Memory B cell (primary cell): ENCODE data around the gene MAP2K6.
A peak's percentile ranks its signal among the peaks of the same experiment; 100 is the strongest.

ENCODE experiments used
- ATAC-seq: fragments of 150-1000 bp; cut with Tn5 transposase; 2 replicates; pipeline ENCODE4 v1.10.0; 2021; ENCODE audit warnings: low read depth, mild to moderate bottlenecking, moderate library complexity
- DNase-seq, 2 donors: peaks; one replicate each; pipeline ENCODE4 v3.0.0; 2022; ENCODE audit warnings: low spot score in 2 of 2
- H3K27ac Mint-ChIP-seq: one replicate; pipeline ENCODE4 v1.8.0; 2022; ENCODE audit warnings: mild to moderate bottlenecking, moderate library complexity, mixed read lengths
- H3K27me3 Mint-ChIP-seq: one replicate; pipeline ENCODE4 v1.8.0; 2022; ENCODE audit warnings: mixed read lengths
- H3K36me3 Mint-ChIP-seq: one replicate; pipeline ENCODE4 v1.8.0; 2022; ENCODE audit warnings: mild to moderate bottlenecking, mixed read lengths
- H3K4me1 Mint-ChIP-seq: one replicate; pipeline ENCODE4 v1.8.0; 2022; ENCODE audit warnings: mixed read lengths
- H3K4me3 Mint-ChIP-seq: one replicate; pipeline ENCODE4 v1.8.0; 2022; ENCODE audit warnings: mild to moderate bottlenecking, moderate library complexity, mixed read lengths
- H3K9me3 Mint-ChIP-seq: one replicate; pipeline ENCODE4 v1.8.0; 2022; ENCODE audit warnings: mixed read lengths

The MAP2K6 gene

GRCh38 chr17:69534235-69534621, 119.7 kb downstream of the MAP2K6 start:
- H3K4me1 Mint-ChIP-seq, result no peaks in the 10 kb centered on the region
- H3K27ac Mint-ChIP-seq, result no peak overlapping the region
- ATAC-seq (no peak), DNase-seq (no peak)
- H3K36me3 Mint-ChIP-seq, result peaks cover 40% of the 10 kb centered on the region
- no peaks in the 10 kb centered on the region for H3K9me3 Mint-ChIP-seq
- no peaks in the 10 kb centered on the region for H3K27me3 Mint-ChIP-seq
- H3K4me3 Mint-ChIP-seq, result no peak overlapping the region

GRCh38 chr17:69535016-69535570, 120.6 kb downstream of the MAP2K6 start:
- H3K4me3 Mint-ChIP-seq, result no peak overlapping the region
- peaks cover 39% of the 10 kb centered on the region for H3K36me3 Mint-ChIP-seq
- no peaks in the 10 kb centered on the region for H3K27me3 Mint-ChIP-seq
- H3K27ac Mint-ChIP-seq, result no peak overlapping the region
- DNase-seq (no peak), ATAC-seq (no peak)
- no peaks in the 10 kb centered on the region for H3K4me1 Mint-ChIP-seq
- no peaks in the 10 kb centered on the region for H3K9me3 Mint-ChIP-seq

GRCh38 chr17:69538795-69539194, 124.3 kb downstream of the MAP2K6 start:
- Mint-ChIP-seq H3K4me1 (no peaks in the 10 kb centered on the region), H3K4me3 (no peak overlapping the region), H3K27me3 (no peaks in the 10 kb centered on the region), H3K9me3 (no peaks in the 10 kb centered on the region), H3K27ac (no peak overlapping the region), H3K36me3 (peaks cover 39% of the 10 kb centered on the region)
- no peak for DNase-seq
- ATAC-seq, result no peak

GRCh38 chr17:69539274-69539673, 124.8 kb downstream of the MAP2K6 start:
- ATAC-seq (no peak), DNase-seq (no peak)
- H3K27ac Mint-ChIP-seq, result no peak overlapping the region
- peaks cover 38% of the 10 kb centered on the region for H3K36me3 Mint-ChIP-seq
- H3K4me3 Mint-ChIP-seq, result no peak overlapping the region
- no peaks in the 10 kb centered on the region for H3K27me3 Mint-ChIP-seq
- H3K9me3 Mint-ChIP-seq, result no peaks in the 10 kb centered on the region
- no peaks in the 10 kb centered on the region for H3K4me1 Mint-ChIP-seq

GRCh38 chr17:69539781-69540319, 125.4 kb downstream of the MAP2K6 start:
- H3K4me3 Mint-ChIP-seq, result no peak overlapping the region
- H3K27ac Mint-ChIP-seq, result no peak overlapping the region
- H3K36me3 Mint-ChIP-seq, result peaks cover 34% of the 10 kb centered on the region
- H3K9me3 Mint-ChIP-seq, result no peaks in the 10 kb centered on the region
- ATAC-seq (no peak), DNase-seq (no peak)
- H3K4me1 Mint-ChIP-seq, result no peaks in the 10 kb centered on the region
- H3K27me3 Mint-ChIP-seq, result no peaks in the 10 kb centered on the region

GRCh38 chr17:69540356-69540755, 125.9 kb downstream of the MAP2K6 start:
- Mint-ChIP-seq H3K4me3 (no peak overlapping the region), H3K4me1 (no peaks in the 10 kb centered on the region), H3K9me3 (no peaks in the 10 kb centered on the region), H3K27me3 (no peaks in the 10 kb centered on the region), H3K27ac (no peak overlapping the region), H3K36me3 (peaks cover 31% of the 10 kb centered on the region)
- no peak for ATAC-seq
- no peak for DNase-seq

GRCh38 chr17:69547230-69547629, 132.7 kb downstream of the MAP2K6 start:
- H3K9me3 Mint-ChIP-seq, result no peaks in the 10 kb centered on the region
- H3K4me3 Mint-ChIP-seq, result no peak overlapping the region
- no peak for ATAC-seq
- H3K4me1 Mint-ChIP-seq, result peaks cover 2% of the 10 kb centered on the region
- peaks cover 9% of the 10 kb centered on the region for H3K36me3 Mint-ChIP-seq
- no peak for DNase-seq
- no peak overlapping the region for H3K27ac Mint-ChIP-seq
- no peaks in the 10 kb centered on the region for H3K27me3 Mint-ChIP-seq

- Mint-ChIP-seq H3K27ac (no peak overlapping the region), H3K9me3 (no peaks in the 10 kb centered on the region), H3K4me3 (no peak overlapping the region), H3K4me1 (peaks cover 4% of the 10 kb centered on the region), H3K27me3 (no peaks in the 10 kb centered on the region), H3K36me3 (peaks cover 6% of the 10 kb centered on the region)
- DNase-seq, result no peak
- ATAC-seq, result no peak
Measured at GRCh38 chr17:69547947-69548346, 133.4 kb downstream of the MAP2K6 start.

GRCh38 chr17:69551212-69552010, 136.9 kb downstream of the MAP2K6 start:
- no peak for ATAC-seq
- H3K4me1 Mint-ChIP-seq, result peaks cover 8% of the 10 kb centered on the region
- H3K27ac Mint-ChIP-seq, result no peak overlapping the region
- H3K9me3 Mint-ChIP-seq, result no peaks in the 10 kb centered on the region
- peaks cover 3% of the 10 kb centered on the region for H3K36me3 Mint-ChIP-seq
- H3K27me3 Mint-ChIP-seq, result no peaks in the 10 kb centered on the region
- H3K4me3 Mint-ChIP-seq, result no peak overlapping the region
- no peak for DNase-seq

GRCh38 chr17:69552986-69553667, 138.6 kb downstream of the MAP2K6 start:
- Mint-ChIP-seq H3K36me3 (peaks cover 3% of the 10 kb centered on the region), H3K4me1 (peaks cover 6% of the 10 kb centered on the region), H3K4me3 (no peak overlapping the region), H3K27ac (peak overlapping the region; percentile 28), H3K27me3 (no peaks in the 10 kb centered on the region), H3K9me3 (no peaks in the 10 kb centered on the region)
- ATAC-seq (no peak), DNase-seq (no peak)

- ATAC-seq (no peak), DNase-seq (no peak)
- Mint-ChIP-seq H3K27ac (no peak overlapping the region), H3K4me1 (peaks cover 6% of the 10 kb centered on the region), H3K36me3 (peaks cover 3% of the 10 kb centered on the region), H3K4me3 (no peak overlapping the region), H3K9me3 (no peaks in the 10 kb centered on the region), H3K27me3 (no peaks in the 10 kb centered on the region)
Measured at GRCh38 chr17:69555056-69555455, 140.6 kb downstream of the MAP2K6 start.

GRCh38 chr17:69557339-69557738, 142.8 kb downstream of the MAP2K6 start:
- no peaks in the 10 kb centered on the region for H3K9me3 Mint-ChIP-seq
- H3K27ac Mint-ChIP-seq, result no peak overlapping the region
- DNase-seq (no peak), ATAC-seq (no peak)
- H3K4me1 Mint-ChIP-seq, result peaks cover 6% of the 10 kb centered on the region
- no peak overlapping the region for H3K4me3 Mint-ChIP-seq
- peaks cover 3% of the 10 kb centered on the region for H3K36me3 Mint-ChIP-seq
- H3K27me3 Mint-ChIP-seq, result no peaks in the 10 kb centered on the region

- ATAC-seq, result no peak
- no peak overlapping the region for H3K27ac Mint-ChIP-seq
- no peaks in the 10 kb centered on the region for H3K9me3 Mint-ChIP-seq
- H3K27me3 Mint-ChIP-seq, result no peaks in the 10 kb centered on the region
- DNase-seq, result no peak
- H3K4me1 Mint-ChIP-seq, result no peaks in the 10 kb centered on the region
- H3K4me3 Mint-ChIP-seq, result no peak overlapping the region
- peaks cover 2% of the 10 kb centered on the region for H3K36me3 Mint-ChIP-seq
Measured at GRCh38 chr17:69558796-69559195, 144.3 kb downstream of the MAP2K6 start.

- ATAC-seq (no peak), DNase-seq (no peak)
- H3K4me3 Mint-ChIP-seq, result no peak overlapping the region
- peaks cover 5% of the 10 kb centered on the region for H3K27me3 Mint-ChIP-seq
- H3K9me3 Mint-ChIP-seq, result no peaks in the 10 kb centered on the region
- no peaks in the 10 kb centered on the region for H3K36me3 Mint-ChIP-seq
- no peaks in the 10 kb centered on the region for H3K4me1 Mint-ChIP-seq
- no peak overlapping the region for H3K27ac Mint-ChIP-seq
Measured at GRCh38 chr17:69560987-69561441, 146.5 kb downstream of the MAP2K6 start.
